ENCODE data around the gene SETD7.

DNA sequence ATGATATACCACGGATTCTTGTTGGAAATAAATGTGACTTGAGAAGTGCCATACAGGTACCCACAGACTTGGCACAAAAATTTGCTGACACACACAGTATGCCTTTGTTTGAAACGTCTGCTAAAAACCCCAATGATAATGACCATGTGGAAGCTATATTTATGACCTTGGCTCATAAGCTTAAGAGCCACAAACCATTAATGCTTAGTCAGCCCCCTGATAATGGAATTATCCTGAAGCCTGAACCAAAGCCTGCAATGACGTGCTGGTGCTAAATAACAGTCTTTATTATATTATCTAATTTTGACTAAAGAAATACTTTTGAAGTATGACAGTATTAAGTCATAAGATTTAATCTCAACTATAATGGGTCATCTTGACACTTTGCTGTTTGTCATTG, 83.2 kb downstream of the SETD7 start:
- TF ChIP-seq, protein P1, sequence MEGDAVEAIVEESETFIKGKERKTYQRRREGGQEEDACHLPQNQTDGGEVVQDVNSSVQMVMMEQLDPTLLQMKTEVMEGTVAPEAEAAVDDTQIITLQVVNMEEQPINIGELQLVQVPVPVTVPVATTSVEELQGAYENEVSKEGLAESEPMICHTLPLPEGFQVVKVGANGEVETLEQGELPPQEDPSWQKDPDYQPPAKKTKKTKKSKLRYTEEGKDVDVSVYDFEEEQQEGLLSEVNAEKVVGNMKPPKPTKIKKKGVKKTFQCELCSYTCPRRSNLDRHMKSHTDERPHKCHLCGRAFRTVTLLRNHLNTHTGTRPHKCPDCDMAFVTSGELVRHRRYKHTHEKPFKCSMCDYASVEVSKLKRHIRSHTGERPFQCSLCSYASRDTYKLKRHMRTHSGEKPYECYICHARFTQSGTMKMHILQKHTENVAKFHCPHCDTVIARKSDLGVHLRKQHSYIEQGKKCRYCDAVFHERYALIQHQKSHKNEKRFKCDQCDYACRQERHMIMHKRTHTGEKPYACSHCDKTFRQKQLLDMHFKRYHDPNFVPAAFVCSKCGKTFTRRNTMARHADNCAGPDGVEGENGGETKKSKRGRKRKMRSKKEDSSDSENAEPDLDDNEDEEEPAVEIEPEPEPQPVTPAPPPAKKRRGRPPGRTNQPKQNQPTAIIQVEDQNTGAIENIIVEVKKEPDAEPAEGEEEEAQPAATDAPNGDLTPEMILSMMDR (IDR thresholded peaks at IDR 0.05) = no peak
- no peak for TF ChIP-seq POLR2A (IDR thresholded peaks at IDR 0.05)
